GM12865 (cell line): Measurements from ENCODE around the gene TUBB4B.

ENCODE experiments used
- DNase-seq: peaks from one replicate; pipeline ENCODE4 v3.0.0; 2010; ENCODE audit warnings: low read depth
- H3K4me3 ChIP-seq: 2 replicates; pipeline ENCODE4 v1.5.1; 2011; ENCODE audit warnings: mild to moderate bottlenecking, low read depth, low read length, control low read depth
- TF ChIP-seq, protein P1 (sequence below): IDR thresholded peaks from 2 replicates; pipeline ENCODE4 v1.5.1; 2011; ENCODE audit warnings: low read length, control low read depth, low read depth, inconsistent platforms; ENCODE audit not compliant: insufficient read depth; ENCODE audit errors: missing control alignments

TUBB4B gene

DNA sequence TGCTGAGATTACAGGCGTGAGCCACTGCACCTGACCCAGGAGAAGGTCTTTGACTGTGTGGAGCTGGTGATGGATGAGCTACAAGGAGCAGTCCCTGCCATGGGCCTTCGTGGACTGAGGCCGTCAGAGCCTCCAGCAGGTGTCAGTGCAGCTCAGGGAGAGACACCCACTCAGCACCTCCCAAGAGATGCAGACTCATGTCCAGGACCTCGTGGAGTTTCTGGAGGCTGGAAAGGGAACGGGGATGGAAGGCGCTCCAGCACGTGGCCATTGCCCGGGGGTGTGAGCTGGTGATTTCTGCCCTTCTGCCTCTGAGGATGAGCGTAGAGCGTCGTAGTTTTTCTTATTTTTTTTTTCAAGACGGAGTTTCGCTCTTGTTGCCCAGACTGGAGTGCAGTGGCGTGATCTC is 45.9 kb downstream of the TUBB4B start:
- DNase-seq = peak; percentile 67
- no peak overlapping the region for H3K4me3 ChIP-seq
- TF ChIP-seq, protein P1, sequence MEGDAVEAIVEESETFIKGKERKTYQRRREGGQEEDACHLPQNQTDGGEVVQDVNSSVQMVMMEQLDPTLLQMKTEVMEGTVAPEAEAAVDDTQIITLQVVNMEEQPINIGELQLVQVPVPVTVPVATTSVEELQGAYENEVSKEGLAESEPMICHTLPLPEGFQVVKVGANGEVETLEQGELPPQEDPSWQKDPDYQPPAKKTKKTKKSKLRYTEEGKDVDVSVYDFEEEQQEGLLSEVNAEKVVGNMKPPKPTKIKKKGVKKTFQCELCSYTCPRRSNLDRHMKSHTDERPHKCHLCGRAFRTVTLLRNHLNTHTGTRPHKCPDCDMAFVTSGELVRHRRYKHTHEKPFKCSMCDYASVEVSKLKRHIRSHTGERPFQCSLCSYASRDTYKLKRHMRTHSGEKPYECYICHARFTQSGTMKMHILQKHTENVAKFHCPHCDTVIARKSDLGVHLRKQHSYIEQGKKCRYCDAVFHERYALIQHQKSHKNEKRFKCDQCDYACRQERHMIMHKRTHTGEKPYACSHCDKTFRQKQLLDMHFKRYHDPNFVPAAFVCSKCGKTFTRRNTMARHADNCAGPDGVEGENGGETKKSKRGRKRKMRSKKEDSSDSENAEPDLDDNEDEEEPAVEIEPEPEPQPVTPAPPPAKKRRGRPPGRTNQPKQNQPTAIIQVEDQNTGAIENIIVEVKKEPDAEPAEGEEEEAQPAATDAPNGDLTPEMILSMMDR = peak; percentile 55

DNA sequence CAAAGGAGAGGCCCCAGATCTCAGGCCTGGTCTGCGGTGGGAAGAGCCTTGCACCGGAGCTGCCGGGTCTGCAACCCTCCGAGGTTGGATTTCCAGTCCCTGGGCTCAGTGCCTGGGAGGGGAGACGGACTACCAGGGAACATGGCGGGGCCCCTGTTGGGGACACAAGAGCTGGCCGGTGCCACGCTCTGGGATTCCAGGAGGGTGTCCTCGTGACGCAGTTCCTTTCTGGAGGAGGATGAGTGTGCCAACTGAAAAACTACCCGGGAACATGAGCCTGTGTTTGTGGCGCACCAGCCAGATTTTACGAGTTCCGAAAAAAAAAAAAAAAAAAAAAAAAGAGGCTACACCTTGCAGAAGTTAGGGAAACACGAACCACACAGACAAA is 52.0 kb downstream of the TUBB4B start:
- TF ChIP-seq, protein P1 = no peak
- H3K4me3 ChIP-seq = no peak overlapping the region
- no peak for DNase-seq
